HG03460 (cell line): ENCODE results near the gene IL17B.

ENCODE experiments used
- ATAC-seq: cut with Tn5 transposase; IDR thresholded peaks from one replicate; pipeline ENCODE4 v1.9.1; 2021; ENCODE audit not compliant: unreplicated experiment

The IL17B gene

DNA sequence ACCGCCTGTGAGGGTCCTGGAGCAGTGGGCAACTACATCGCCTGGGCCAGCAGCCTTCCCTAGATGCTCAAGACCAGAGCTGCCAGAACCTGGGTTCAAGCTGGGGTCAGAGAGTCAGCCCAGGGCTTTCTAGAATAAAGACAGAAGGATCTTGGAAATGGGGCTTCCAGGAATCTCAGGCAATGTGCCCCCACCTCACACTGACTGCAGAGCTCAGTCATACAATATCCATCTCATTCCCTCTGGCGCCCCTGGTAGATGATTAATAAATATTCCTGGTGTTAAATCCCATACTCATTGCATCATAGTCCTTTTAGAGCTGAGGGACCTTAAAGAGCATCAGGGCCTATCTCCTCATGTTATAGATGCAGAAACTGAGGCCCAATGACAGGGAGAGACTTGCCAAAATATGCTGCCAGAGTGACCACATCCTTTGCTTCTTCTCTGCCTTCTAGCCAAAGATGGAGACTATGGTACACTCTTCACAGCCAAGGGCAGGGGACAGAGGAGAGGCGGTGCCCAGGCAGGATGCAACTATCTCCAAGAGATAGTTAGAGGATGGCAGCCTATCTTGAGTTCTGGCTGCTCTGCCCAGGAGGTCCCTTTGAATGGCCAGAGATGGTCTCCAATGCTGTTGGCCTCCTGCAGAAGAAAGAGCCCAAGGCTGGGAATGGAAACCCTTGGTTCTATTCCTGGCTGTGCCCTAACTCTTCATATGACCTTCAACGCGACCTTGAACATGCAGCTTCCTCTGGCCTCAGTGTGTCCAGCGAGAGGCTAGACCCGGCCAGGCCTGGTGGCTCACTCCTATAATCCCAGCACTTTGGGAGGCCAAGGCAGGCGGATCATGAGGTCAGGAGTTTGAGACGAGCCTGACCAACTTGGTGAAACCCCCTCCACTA is 36.2 kb upstream of the IL17B start:
- ATAC-seq = no peak

DNA sequence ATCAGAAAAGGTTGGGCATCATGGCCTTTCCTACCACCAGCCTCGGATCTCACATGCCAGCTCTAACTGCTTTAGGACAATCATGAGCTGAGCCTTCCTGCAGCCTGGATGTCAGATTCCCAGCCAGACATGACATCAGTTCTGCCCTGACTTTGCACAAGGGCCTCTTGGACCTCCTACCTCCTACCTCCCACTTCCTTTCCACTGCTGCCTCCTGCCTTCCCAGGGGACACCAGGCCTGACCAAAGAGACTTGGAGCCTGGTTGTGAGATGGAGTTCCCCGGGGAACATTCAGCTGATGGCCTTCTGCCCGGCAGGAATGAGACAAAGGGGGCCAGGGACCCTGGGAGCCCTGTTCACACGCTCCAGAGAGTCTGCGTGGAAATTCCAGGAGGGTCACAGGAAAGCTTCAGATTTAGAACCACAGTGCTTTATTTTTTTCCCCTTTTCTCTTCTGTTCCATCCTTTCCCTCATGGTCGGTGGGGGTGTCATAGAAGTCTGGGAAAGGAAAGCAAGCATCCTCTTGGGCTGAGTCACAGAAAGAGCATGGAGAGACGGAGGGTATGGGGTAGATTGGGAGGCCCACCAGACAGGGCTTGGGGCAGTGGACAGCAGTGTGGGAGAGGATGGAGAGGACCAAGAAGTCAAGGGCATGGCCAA is 35.4 kb upstream of the IL17B start:
- no peak for ATAC-seq

DNA sequence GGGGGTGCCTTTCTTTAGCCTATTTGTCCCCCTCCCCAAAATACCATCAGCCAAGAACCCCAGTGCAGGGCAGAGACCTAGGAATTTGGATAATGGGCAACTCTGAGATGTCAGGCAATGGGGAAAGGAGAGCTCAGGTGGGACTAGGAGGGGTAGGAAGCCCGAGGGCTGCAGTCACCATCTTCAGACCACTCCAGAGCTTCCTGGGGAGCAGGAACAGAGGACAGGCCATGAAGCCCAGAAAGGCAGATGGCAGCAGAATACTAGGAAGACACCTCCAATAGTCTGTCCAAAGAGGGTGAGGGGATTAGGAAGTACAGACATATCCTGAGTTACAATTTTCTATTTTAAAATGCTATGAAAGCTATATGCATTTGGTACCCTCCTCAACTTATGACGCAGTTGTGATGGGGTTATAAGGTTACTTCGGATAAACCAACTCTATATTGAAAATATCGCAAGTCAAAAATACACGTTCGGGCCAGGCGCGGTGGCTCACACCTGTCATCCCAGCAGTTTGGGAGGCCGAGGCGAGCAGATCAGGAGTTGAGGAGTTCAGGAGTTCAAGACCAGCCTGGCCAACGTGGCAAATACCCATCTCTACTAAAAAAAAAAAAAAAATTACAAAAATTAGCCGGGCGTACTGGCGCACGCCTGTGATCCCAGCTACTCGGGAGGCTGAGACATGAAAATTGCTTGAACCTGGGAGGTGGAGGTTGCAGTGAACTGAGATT is 34.6 kb upstream of the IL17B start:
- no peak for ATAC-seq

- no peak for ATAC-seq
Observed at GRCh38 chr5:149412783-149413476, 33.8 kb upstream of the IL17B start.

- ATAC-seq = no peak
Observed at GRCh38 chr5:149411738-149412519, 32.8 kb upstream of the IL17B start.

- no peak for ATAC-seq
Observed at GRCh38 chr5:149410721-149411432, 31.8 kb upstream of the IL17B start.

GRCh38 chr5:149410071-149410470 is 31.0 kb upstream of the IL17B start:
- no peak for ATAC-seq

GRCh38 chr5:149409268-149409948 is 30.3 kb upstream of the IL17B start:
- no peak for ATAC-seq

GRCh38 chr5:149408252-149409099 is 29.4 kb upstream of the IL17B start:
- ATAC-seq = no peak

DNA sequence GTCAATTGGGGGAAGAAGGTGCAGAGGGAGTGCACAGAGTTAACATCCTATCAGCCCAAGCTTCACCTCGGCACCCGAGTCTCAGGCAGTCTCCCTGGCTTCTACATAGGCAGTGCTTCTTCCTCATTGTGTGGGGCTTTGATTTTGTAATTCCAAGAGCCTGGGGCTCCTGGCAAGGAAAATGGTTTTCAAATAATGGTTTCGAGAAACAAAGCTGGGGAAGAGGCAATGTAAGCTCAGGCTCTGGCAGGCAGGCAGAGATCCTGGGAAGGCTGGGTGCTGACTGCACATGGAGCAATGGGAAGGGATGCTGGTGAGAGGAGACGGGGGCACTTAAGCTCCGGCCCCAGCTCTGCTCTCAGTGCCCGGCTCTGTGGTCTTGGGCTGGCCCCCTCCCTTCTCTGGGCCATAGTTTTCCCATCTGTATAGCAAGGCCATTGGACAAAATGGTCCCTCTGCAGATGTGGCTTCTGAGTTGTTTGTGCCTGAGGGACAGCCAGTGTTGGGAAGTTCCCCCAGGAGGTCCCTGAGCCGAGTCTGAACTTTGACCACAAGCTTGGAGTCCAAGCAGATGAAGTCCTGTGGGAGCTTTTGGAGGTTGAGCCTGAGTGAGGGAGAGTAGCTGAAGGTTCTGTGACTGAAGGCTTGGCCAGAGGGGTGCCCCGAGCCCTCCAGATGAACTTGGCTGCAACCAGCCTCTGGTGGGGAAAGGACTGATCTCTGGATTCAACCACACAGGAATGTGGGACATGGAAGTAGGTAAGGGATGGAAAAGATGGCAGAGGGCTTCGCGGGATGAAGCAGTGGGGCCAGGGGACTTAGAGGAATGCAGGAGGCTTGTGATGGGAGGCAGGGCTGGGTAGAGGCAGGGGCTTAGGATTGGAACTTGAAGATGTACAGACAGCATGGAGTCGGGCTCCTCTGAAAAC is 28.5 kb upstream of the IL17B start:
- no peak for ATAC-seq

DNA sequence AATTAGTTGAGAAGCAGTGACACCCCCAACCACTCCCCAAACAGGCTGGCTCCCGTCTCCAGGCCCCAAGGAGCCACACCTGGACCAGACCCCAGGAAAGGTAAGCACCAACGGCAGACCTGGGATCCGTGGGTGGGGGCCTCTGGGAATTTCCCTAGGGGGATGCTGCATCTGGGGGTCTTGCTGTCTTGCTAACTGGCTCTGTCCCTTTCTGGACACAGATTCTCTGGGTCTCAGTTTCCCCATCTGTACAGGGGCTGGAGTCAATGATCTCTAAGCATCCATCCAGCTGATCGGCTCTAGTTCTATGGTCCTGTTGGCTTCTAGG is 27.9 kb upstream of the IL17B start:
- ATAC-seq = no peak

DNA sequence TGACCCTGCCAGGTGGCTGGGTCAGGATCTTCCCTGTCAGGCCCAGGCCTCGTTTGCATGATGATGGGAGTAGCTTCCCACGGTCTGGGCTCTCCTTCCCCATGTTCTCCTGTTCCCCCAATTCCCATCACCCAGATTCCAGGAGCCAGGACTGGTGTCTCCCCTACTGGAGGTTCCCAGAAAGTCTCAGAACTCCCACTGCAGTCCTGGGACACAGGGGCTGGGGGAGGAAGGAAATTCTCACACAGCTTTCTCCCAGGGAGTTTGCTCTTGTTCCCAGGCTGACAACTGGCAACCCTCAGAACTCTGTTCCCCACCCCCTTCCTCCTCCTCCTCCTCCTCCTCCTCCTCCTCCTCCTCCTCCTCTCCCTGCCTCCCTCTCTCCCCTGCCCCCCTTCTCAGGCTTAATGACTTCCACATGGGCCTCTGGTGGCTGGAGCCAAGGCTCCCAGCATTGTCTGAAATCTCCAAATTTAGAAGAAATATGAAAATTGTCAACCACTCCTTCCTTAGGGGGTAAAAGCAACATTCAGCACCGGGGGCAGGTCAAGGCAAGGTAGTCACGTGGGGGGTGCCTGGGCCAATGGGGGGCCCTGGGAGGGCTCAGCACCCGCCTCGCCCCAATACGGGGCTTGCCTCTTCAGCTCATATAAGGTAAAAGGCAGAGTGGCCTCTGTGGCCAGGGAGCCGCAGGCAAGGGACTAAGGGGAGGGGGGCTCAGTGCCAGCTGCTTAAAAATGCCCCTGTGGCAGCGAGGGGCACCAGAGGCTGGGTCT is 27.3 kb upstream of the IL17B start:
- no peak for ATAC-seq

GRCh38 chr5:149405550-149406202 is 26.6 kb upstream of the IL17B start:
- ATAC-seq = no peak

GRCh38 chr5:149404746-149405549 is 25.9 kb upstream of the IL17B start:
- ATAC-seq = no peak
